Measurements from ENCODE around the gene CREB3L2.
"Not testable (repeated sequence)": the region's sequence is repeated elsewhere in the genome, so short reads cannot be mapped to it uniquely, and the experiment has no call there.

CREB3L2 gene

DNA sequence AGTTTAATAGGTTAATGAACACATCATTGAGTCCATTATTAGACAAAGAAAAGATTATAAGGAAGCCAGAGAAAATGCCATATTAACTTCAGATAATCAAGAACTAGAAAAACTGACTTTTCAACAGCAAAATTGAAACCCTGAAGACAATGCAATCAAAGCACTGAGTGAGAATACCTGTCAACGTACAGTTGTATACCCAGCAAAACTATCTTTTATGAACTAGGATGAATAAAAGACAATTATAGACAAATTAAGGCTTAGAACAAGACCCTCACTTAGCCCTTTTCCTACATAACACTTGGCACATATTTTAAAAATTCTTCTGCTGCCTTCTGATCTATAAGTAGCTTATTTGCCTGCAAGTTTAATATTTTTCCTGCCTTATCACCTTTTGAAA is 136.1 kb downstream of the CREB3L2 start:
- DNase-seq, result no peak

DNA sequence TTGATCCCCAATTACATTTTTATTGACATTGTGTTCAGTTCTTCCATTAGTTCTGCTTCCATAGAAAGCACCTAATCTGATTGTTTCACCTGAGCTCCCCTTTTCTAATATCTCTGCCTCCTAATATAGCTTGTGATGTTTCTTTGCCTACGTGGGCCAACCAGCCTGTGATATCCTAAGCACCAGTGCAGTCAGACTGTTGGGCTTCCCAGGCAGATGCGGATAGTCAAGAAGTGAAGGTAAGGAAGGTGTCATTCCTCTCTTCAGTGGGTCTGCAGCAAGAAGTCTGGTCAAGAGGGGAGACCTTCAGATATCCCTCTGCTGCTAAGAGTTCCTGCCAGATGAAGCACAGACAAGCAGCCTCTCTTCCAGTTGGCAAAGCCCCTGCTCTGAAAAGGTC is 138.9 kb downstream of the CREB3L2 start:
- DNase-seq, result no peak

DNA sequence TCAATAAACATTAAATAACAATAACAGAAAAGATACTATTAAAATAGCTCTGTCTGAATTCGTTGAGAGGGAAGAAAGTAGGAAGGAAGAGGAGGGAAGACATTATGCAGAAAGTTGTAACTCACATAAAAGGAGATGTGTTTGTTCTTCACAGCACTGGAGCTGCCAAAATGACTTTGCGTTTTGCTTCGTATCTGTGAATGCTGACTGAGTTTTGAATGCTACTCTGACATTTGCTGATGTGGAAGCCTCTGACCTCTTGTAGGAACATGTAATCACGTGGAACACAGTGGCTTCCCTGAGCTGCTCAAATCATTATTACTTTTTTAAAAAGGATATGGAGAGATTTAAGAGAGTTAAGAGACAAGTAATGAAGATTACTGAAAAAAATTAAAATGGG is 139.5 kb downstream of the CREB3L2 start:
- DNase-seq, result no peak

DNA sequence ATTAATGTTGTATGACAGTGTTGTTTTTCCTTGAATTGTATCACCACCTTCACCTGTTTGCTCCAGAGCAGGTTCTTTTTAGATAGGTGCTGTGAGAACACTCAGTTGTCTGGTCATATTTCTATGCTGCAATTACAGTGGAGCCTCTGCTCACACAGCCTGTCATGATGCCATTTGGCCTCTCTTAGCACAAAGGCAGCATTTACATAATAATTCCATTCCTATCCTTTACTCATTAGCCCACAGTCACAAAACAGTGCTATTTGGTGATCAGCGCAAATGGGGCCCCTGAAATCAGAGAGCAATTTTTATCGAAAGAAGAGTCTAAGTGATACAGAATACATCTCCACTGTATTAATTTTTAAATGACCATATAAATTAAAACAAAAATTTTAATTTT is 141.3 kb downstream of the CREB3L2 start:
- DNase-seq, result no peak

DNA sequence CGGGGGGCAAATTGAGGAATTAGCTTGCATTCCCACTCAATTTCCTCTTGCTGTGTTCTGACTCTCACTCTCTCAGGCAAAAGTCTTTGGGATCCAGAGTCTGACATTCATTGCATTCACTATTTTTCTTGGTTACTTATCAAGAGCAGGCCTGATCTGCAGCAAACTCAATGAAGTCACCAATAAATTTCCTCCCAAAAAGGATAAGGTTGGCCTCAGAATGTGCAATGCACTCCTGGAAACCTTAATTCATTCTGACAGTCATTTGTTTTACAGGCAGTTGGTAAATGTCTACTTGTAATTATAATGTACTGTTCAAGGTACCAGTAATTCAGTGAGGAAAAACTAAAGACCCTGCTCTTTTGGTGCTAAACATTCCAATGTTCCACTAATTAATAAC is 148.8 kb downstream of the CREB3L2 start:
- no peak for DNase-seq

DNA sequence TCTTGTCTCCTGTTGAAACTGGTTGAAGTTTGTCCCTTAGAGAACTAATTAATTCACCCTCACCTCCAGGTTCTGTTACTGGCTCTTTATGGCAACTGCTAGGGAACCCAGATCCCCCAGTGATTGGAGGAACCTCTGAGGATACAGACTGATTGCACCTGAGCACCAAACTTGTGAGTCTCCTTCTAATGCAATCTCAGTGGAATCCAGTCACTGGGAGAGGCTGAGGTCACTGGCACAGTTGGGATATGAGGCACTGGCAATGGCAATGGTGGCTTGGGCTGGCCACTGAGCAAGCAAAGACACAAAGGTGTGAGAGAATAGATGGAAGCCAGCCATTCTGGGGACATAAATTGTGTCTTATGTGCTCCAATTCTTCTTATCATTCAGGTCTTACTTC is 149.8 kb downstream of the CREB3L2 start:
- DNase-seq, result no peak

DNA sequence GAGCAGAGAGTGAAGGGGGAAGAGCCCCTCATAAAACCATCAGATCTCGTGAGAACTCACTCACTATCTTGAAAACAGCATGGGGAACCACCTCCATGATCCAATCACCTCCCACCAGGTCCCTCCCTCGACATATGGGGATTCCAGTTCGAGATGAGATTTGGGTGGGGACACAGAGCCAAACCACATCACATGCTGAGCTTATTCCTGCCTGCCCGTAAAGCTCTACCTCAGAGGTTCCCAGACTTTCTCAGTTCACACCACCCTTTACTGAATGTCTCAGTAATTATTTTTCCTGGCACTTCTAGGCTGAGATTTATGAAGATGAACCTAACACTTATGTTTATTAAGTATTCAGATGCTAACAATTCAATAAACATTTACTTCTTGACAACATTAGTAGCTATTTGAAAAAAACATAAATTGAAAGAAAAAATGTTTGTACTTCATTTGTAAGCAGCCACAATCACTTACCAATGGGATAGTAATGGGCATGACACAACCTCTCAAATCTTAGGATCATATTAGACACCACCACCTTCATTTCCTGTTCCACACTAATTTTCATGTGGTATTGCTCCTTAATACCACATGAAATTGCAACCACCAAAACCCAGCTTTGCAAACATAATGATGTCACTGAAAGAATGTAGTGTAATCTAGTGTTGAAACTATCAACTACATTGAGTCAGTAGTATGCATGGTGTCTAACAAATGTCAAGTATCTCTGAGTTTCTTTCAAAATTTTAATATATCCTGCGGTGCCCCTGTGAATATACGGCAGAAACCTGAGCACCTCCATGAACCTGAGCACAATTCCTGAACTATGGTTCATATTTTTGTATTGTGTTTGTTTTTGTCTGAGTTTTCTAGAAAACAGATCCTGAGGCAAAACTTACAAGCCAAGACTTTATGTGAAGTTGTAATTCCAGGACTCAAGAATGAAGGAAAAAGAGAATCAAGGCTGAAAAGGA is 150.6 kb downstream of the CREB3L2 start:
- no peak for DNase-seq

DNA sequence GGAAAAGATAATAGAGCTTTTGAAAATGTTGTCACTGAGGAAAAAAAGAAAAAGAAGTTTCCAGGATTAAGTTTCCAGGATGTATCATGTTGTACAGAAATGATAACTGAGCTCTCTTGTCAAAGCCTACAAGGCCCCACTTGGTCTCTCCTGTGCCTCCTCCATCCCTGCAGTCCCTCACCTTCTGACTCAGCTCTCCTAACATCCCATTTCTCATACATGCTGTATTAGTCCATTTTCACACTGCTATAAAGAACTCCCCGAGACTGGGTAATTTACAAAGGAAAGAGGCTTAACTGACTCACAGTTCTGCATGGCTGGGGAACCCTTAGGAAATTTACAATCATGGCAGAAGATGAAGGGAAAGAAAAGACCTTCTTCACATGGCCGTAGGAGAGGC is 151.3 kb downstream of the CREB3L2 start:
- DNase-seq, result no peak

DNA sequence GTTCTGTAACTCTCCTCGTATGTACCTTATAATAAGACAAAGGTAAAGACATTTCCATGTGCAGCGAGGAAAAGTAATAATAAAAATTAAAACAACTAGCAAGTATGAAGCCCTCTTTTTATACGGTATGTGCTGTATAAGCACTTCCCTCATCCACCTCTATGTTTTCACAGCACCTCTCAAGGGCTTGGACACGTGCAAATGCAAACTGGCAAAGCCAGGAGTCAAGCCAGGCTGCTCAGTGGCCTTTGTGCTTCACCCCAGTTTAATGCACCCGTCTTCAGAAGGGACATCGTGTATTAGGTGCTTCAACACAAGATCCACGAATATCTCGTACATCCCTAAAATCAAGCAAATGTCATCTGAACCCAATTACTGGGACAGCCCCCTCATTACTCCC is 153.8 kb downstream of the CREB3L2 start:
- no peak for DNase-seq

DNA sequence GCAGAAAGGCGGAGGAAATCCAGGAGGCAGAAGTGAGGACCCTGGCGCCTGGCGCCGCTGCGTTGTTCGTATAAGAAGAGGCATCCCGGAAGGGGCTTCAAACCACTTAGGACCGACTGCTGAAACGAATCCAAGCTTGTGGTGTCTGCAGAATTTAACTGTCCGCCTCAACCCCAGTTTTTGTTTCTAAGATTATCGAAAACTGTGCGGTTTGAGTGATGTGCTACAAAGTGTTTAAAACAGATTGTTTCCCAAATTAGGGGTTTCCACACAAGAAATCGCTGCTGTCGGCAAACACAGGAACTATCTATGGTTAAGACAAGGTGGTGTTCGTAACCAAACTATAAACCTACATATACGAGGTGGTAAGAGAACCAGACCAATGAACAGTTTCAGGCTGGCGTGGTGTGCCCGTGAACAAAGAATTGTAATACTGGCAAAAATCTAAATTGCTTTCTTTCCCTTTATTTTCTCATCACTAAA is 154.3 kb downstream of the CREB3L2 start:
- no peak for DNase-seq

DNA sequence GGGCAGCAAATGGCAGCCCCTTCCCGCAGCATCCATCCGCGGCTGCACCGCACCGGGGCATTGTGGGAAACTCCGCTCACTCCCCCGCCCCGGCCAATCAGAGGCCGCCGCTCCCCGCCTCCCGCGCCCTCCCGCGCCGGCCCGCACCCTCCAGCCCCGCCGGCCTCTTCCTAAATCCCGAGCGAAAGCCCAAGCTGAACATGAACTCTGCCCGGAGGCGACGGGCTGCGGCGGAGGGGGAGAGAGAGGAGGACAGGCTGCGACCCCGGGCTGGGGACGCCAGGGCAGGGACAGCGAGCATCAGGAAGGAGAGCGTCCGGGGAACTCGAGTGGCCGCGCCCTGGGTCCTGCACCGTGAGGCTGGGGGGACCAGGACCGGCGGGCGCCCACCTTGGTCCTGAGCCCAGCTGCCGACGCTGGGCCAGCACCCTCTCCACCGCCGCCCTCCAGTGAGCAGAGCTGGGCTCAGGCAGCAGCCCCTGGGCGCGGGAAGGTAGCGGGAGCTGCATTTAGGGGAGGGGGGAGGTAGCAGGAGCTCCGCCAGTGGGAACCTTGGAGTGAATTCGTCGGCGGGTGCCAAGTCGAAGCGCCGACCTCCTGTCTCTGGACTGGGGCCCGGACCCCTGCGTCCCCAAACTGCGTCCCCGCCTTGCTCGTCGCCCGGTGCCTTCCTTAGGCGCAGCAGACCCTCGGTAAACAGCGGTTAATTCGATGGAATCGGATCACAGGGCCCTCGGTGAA is 154.9 kb downstream of the CREB3L2 start, which contains the start of gene DGKI:
Gene DGKI (minus strand): TSS at position 148 of the 741 bp plus-strand sequence.
- DNase-seq, result no peak

DNA sequence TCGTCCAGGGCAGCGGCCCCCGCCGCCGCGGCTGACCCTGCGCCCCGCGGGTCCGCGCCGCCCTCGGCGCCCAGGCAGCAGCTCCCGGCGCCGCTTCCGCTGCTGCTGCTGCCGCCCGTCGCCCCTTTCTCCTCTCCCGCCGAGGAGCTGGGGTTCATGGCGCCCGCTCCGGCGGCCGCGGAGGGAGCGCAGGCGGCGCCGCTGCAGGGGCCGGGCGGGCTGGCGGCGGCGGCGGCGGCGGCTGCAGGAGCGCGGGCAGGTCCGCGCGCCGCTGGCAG is 155.4 kb downstream of the CREB3L2 start:
- DNase-seq, result no peak

DNA sequence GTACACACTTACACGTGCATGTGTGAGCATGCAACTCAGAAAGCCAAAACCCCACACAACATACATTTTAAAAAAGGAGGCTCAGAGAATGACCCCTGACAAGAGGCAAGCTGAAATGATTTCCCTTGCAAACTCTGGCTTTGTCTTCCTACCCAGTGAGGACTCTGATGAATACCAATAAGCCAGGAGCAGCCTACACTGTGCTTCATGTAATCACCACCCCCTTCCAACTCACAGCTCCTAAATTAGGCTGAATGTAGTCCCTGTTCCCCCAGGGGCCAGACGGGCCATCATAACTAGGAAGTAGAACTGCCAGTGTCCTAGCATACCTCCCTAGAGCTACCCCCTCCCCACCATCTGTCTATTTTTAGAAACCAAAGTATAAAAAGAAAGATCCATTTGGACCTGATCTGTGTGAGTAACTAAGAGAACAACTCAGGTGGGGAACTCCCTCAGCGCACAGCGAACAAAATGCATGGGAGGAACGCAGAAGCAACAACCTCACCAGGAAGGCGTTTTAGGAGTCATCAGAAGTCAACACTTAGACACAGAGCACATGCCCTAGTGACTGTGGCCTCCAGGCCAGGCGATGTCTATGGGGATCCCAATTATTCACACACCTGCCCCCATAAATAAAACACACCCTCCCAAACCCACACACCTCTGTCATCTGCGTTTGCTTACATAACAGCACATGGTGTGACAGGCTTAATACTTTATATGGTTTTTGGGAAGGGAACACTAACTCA is 157.0 kb downstream of the CREB3L2 start:
- DNase-seq, result no peak

DNA sequence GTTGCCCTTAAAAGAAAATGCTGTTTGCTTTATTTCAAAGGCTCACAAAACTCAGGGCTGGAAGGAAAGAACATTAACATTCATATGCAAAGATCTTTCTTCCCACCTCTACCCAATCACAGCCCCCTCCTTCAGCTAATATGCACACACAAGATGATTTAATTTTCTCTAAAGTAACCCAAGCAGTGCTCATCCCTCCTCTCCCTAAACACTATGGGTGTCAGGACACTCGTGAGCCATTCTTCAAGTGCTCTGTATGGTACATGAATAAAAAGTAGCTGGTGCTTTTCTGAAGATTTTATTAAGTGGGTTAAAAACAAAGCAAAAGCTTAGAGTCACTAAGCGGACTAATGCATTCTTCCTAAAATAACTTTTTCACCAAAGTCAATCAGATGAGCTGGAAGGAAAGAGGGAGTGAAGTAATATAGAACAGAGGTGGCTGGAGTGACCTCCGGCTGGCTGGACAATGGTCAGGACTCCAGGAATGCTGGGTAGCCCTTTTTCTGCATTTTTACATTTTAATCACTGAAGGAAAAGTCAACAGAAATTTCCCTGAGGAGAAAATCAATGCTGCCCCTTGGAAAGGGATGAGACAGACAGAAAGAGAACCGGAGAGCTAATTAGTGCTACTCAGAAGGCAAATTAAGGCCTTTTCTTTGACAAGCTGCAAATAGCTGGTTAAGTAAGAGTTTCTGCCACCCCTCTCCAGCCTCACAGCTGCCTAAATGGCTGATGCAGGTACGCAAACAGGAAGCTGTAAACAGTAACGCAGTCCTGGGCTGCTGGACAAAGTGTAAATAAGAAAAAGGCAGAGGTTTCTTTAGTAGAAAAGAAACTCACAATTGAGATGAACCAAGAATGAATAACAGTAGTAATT is 161.7 kb downstream of the CREB3L2 start:
- DNase-seq, result no peak

DNA sequence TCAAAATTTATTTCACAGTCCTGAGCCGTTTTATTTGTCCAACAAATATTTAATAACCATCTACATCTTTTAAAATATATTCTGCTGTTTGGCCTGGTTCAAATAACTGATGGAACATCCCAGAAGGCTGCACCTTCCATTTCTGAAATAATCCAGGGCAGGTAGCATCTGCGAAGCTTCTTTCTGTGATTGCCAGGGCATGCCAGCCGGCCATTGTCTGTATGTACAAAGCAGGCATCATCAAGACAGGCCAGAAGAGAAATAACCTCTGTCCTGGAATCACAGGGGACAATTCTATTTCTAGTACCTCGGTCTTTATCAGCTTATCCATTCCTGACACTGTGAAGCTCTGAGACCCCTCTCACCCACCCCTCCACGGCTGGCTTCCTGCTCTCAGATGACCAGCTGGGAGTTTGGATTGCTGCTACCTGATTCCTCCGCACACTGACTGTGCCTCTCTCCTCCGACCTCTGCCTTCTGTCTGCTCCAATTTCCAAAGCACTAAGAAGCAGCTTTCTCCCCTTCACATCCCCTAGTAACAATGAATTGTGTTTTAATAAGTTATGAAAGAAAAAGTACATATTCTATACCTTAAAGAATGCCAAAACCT is 163.1 kb downstream of the CREB3L2 start:
- DNase-seq, result no peak

DNA sequence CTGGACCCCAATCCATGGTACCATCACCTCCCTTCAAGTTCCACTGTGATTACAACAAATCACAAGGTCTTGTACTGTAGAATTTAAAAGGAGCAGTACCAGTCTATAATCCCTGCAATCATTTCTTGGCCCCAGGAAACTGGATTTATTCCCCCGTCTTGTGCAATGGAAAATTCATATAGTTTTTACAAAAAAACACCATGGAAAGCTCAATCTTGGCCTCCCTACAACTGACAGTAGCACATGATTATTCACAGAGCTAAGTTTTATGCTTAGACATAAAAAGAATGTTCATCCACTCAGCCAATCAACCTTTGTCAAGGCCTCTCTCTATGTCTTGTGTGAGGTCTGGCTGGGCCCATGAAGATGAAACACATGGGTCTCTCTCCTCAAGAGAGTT is 165.3 kb downstream of the CREB3L2 start:
- DNase-seq, result no peak

DNA sequence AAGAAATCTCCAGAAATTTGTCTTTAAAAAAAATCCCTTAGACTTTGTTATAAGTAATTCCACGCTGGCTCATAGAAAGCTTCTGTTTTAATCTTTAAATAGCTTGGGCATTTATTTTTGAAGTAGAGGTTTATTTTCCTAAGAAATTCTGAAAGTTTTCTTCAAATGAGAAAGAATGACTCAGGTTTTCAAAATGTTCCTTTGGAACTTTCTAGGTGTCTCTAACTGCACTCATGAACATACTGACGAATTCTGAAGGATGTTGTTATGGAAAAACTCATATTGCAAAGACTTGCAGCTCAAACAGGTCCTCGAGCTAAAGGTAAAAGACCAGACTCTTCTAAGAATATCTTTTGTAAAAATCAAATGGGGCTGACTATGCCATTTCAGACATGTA is 165.8 kb downstream of the CREB3L2 start:
- DNase-seq, result no peak

DNA sequence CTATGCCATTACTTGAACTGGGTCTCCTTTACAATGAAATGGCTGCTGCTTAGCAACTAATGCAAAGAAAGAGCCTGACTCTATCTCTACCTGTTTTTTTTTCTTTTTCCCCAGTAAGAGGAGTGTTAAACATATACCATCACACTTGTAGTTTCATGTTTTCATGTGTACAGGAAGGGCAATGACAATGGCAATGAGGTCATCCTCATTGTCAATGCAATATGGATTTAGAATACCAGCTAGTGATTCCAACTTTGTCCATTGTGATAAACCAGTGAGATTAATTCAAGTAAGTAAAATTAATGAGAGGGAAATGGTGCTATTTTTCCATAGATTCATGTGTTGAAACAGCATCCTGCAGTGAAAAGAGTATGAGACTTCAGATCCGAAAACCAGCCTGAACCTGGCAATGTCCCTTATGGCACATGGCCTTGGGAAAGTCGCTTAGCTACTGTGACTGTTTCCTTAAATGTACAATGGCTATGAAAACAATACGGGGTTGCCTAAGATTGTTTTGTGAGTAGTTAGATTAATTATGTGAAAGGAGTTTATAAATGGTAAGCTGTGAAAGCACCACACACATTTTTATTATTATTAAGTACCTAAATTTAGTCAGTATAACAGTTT is 166.3 kb downstream of the CREB3L2 start:
- no peak for DNase-seq

DNA sequence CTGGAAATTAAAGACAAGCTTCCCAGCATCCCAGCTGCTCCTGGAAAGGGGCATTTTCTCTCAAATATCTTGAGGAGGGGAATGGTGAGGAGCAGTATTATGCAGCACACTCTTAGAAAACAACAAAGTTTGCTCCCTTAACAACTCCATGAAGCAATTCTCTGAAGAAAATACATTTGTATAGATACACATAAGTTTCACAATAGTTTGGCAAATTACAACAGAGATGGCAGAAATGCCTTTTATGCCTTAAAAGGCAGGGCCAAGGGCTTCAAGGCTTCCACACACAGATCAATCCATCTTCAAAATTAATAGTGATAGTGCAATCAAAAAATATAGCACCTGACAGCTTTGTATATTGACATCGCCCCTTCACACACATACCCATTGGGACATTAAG is 167.3 kb downstream of the CREB3L2 start:
- DNase-seq, result no peak

DNA sequence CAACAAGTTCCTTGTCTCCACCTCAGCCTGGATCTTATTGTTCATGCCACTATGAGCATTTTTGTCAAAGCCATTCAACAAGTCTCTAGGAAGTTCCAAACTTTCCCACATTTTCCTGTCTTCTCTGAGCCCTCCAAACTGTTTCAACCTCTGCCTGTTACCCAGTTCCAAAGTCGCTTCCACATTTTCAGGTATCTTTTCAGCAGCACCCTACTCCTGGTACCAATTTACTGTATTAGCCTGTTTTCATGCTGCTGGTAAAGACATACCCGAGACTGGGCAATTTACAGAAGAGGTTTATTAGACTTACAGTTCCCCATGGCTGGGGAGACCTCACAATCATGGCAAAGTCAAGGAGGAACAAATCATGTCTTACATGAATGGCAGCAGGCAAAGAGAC is 168.9 kb downstream of the CREB3L2 start:
- DNase-seq, result not testable (repeated sequence)

DNA sequence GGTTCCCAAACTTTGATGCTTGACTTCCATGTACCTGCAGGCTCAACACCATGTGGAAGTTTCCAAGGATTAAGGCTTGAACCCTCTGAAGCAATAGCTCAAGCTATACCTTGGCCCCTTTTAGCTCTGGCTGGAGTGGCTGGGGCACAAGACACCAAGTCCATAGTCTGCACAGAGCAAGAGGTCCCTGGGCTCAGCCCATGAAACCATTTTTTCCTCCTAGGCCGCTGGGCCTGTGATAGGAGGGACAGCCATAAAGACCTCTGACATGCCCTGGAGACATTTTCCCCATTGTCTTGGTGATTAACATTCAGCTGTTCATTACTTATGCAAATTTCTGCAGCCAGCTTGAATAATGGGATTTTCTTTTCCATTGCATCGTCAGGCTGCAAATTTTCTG is 169.5 kb downstream of the CREB3L2 start:
- no peak for DNase-seq

Measured in NCI-H1048 (cell line).